ENCODE results near the gene SLC44A3. TPM values are rescaled to one million over a fixed set of nuclear protein-coding genes. Genes with fewer than 3 reads are reported as not detected.

Gene SLC44A3
- total RNA-seq, 1 donor from 2014 or later, result 0.77 TPM

DNA sequence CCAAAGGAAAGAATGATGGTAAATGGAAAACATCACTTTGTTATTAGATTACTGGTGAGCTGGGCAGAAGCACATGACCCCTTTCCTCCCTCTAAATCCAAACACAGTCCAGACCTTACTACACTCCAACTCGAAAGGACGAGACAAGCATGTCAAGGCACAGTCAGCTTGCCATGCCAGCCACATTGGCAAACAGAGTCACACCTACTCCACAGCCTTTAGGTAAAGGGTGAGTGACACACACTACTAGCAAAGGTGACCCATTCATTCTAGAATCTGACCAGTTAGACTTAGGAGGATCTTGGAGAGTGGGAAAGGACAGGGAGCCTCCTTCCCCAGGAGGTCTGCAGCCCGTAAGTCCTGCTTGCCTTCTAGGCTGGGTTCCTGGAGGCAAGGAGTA is 3.0 kb downstream of the SLC44A3 start:
- Mint-ChIP-seq H3K36me3 (ENCODE audit: low read depth) (no peaks in the 10 kb centered on the region), H3K9me3 (no peaks in the 10 kb centered on the region), H3K27ac (ENCODE audit: unreplicated experiment) (no peak overlapping the region), H3K4me1 (peaks cover 23% of the 10 kb centered on the region), H3K4me3 (no peak overlapping the region), H3K27me3 (ENCODE audit: low read depth) (peaks cover 48% of the 10 kb centered on the region)
- TF ChIP-seq, protein P1, sequence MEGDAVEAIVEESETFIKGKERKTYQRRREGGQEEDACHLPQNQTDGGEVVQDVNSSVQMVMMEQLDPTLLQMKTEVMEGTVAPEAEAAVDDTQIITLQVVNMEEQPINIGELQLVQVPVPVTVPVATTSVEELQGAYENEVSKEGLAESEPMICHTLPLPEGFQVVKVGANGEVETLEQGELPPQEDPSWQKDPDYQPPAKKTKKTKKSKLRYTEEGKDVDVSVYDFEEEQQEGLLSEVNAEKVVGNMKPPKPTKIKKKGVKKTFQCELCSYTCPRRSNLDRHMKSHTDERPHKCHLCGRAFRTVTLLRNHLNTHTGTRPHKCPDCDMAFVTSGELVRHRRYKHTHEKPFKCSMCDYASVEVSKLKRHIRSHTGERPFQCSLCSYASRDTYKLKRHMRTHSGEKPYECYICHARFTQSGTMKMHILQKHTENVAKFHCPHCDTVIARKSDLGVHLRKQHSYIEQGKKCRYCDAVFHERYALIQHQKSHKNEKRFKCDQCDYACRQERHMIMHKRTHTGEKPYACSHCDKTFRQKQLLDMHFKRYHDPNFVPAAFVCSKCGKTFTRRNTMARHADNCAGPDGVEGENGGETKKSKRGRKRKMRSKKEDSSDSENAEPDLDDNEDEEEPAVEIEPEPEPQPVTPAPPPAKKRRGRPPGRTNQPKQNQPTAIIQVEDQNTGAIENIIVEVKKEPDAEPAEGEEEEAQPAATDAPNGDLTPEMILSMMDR (conservative IDR thresholded peaks at IDR 0.05), result no peak
- DNase-seq (ENCODE audit: low read depth, low spot score), result no peak

DNA sequence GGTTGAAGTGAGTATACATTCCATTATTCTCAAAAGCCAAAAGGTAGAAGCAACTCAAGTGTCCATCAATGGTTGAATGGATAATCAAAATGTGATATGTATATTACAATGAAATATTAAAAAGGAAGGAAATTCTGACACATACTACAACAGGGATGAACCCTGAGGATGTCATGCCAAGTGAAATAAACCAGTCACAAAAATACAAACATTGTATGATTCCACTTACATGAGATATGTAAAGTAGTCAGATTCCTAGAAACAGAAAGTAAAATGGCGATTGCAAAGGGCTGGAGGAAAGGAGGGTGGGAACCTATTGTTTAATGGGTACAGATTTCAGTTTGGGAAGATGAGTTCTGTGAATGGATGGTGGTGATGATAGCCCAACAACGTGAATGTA is 5.8 kb downstream of the SLC44A3 start:
- H3K36me3 Mint-ChIP-seq (ENCODE audit: low read depth), result no peaks in the 10 kb centered on the region
- H3K27me3 Mint-ChIP-seq (ENCODE audit: low read depth), result peaks cover 36% of the 10 kb centered on the region
- no peak overlapping the region for H3K4me3 Mint-ChIP-seq

GRCh38 chr1:94827434-94827833 is 7.3 kb downstream of the SLC44A3 start:
- TF ChIP-seq, protein P1 (conservative IDR thresholded peaks at IDR 0.05), result no peak
- H3K9me3 Mint-ChIP-seq, result peaks cover 3% of the 10 kb centered on the region
- no peak for DNase-seq (ENCODE audit: low read depth, low spot score)
- peaks cover 2% of the 10 kb centered on the region for H3K4me1 Mint-ChIP-seq
- H3K36me3 Mint-ChIP-seq (ENCODE audit: low read depth), result no peaks in the 10 kb centered on the region
- H3K27me3 Mint-ChIP-seq (ENCODE audit: low read depth), result peaks cover 21% of the 10 kb centered on the region
- H3K27ac Mint-ChIP-seq (ENCODE audit: unreplicated experiment), result no peak overlapping the region
- H3K4me3 Mint-ChIP-seq, result no peak overlapping the region

More for the DNA sequence above, 5.8 kb downstream of the SLC44A3 start:
- peaks cover 13% of the 10 kb centered on the region for H3K4me1 Mint-ChIP-seq
- no peak overlapping the region for H3K27ac Mint-ChIP-seq (ENCODE audit: unreplicated experiment)
- H3K9me3 Mint-ChIP-seq, result peaks cover 3% of the 10 kb centered on the region
- no peak for DNase-seq (ENCODE audit: low read depth, low spot score)
- TF ChIP-seq, protein P1 (conservative IDR thresholded peaks at IDR 0.05), result no peak

- Mint-ChIP-seq H3K36me3 (ENCODE audit: low read depth) (no peaks in the 10 kb centered on the region), H3K27ac (ENCODE audit: unreplicated experiment) (no peak overlapping the region), H3K27me3 (ENCODE audit: low read depth) (peaks cover 14% of the 10 kb centered on the region), H3K4me1 (peaks cover 3% of the 10 kb centered on the region), H3K9me3 (peaks cover 3% of the 10 kb centered on the region), H3K4me3 (no peak overlapping the region)
- TF ChIP-seq, protein P1 (conservative IDR thresholded peaks at IDR 0.05), result no peak
- DNase-seq (ENCODE audit: low read depth, low spot score), result no peak
Measured at GRCh38 chr1:94828251-94828650, 8.1 kb downstream of the SLC44A3 start.

- no peak for DNase-seq (ENCODE audit: low read depth, low spot score)
- Mint-ChIP-seq H3K4me1 (peaks cover 6% of the 10 kb centered on the region), H3K27me3 (ENCODE audit: low read depth) (no peaks in the 10 kb centered on the region), H3K4me3 (no peak overlapping the region), H3K36me3 (ENCODE audit: low read depth) (no peaks in the 10 kb centered on the region), H3K27ac (ENCODE audit: unreplicated experiment) (no peak overlapping the region), H3K9me3 (peaks cover 3% of the 10 kb centered on the region)
- TF ChIP-seq, protein P1 (conservative IDR thresholded peaks at IDR 0.05), result no peak
Measured at GRCh38 chr1:94831641-94832040, 11.5 kb downstream of the SLC44A3 start.

DNA sequence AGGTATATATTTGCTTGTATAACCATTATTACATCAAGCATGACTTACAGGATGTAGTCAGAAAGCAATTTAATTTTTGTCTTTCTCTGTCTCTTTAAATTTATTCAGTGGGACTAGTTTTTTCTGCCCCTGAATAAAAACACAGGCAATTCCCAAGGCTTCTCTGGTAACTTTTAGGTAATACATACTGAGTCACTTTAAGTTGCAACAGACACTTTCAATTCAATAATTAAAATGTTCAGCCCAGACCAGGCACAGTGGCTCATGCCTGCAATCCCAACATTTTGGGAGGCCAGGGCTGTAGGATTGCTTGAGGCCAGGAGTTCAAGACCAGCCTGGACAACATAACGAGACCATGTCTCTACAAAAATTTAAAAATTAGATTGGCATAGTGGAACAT is 12.3 kb downstream of the SLC44A3 start:
- DNase-seq (ENCODE audit: low read depth, low spot score), result no peak
- Mint-ChIP-seq H3K27me3 (ENCODE audit: low read depth) (no peaks in the 10 kb centered on the region), H3K4me3 (no peak overlapping the region), H3K9me3 (peaks cover 3% of the 10 kb centered on the region), H3K36me3 (ENCODE audit: low read depth) (no peaks in the 10 kb centered on the region), H3K27ac (ENCODE audit: unreplicated experiment) (no peak overlapping the region), H3K4me1 (peaks cover 6% of the 10 kb centered on the region)
- TF ChIP-seq, protein P1 (conservative IDR thresholded peaks at IDR 0.05), result no peak
